ENCODE results near the gene LRRC36. TPM values are rescaled to one million over a fixed set of nuclear protein-coding genes. Genes with fewer than 3 reads are reported as not detected.
A peak's percentile ranks its signal among the peaks of the same experiment; 100 is the strongest.

LRRC36 gene
- total RNA-seq, 1 donor from 2014 or later: 0.20 TPM

GRCh38 chr16:67336116-67336515 lies 9.5 kb downstream of the LRRC36 start:
- H3K4me1 Mint-ChIP-seq (ENCODE audit: low read depth): peaks cover 4% of the 10 kb centered on the region
- H3K4me3 Mint-ChIP-seq (ENCODE audit: unreplicated experiment): no peak overlapping the region
- TF ChIP-seq, protein P1, sequence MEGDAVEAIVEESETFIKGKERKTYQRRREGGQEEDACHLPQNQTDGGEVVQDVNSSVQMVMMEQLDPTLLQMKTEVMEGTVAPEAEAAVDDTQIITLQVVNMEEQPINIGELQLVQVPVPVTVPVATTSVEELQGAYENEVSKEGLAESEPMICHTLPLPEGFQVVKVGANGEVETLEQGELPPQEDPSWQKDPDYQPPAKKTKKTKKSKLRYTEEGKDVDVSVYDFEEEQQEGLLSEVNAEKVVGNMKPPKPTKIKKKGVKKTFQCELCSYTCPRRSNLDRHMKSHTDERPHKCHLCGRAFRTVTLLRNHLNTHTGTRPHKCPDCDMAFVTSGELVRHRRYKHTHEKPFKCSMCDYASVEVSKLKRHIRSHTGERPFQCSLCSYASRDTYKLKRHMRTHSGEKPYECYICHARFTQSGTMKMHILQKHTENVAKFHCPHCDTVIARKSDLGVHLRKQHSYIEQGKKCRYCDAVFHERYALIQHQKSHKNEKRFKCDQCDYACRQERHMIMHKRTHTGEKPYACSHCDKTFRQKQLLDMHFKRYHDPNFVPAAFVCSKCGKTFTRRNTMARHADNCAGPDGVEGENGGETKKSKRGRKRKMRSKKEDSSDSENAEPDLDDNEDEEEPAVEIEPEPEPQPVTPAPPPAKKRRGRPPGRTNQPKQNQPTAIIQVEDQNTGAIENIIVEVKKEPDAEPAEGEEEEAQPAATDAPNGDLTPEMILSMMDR (IDR thresholded peaks at IDR 0.05): no peak
- peaks cover 1% of the 10 kb centered on the region for H3K36me3 Mint-ChIP-seq (ENCODE audit: low read depth)
- no peak overlapping the region for H3K27ac Mint-ChIP-seq (ENCODE audit: unreplicated experiment)
- DNase-seq (ENCODE audit: low spot score): no peak
- peaks cover 9% of the 10 kb centered on the region for H3K9me3 Mint-ChIP-seq (ENCODE audit: low read depth)
- no peaks in the 10 kb centered on the region for H3K27me3 Mint-ChIP-seq (ENCODE audit: low read depth)

DNA sequence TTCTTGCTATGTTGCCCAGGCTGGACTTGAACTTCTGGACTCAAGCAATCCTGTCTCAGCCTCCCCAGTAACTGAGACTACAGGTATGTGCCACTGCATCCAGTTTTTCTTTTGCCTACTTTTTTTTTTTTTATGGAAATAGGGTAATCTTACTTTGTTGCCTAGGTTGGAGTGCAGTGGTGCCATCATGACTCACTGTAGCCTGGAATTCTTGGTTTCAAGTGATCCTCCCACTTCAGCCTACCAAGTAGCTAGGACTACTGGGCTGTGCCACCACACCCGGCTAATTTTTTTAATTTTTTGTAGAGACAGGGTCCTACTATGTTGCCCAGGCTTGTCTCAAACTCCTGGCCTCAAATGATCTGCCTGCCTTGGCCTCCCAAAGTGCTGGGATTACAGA lies 10.0 kb downstream of the LRRC36 start:
- DNase-seq (ENCODE audit: low spot score): no peak
- Mint-ChIP-seq H3K4me1 (ENCODE audit: low read depth) (peaks cover 4% of the 10 kb centered on the region), H3K9me3 (ENCODE audit: low read depth) (peaks cover 9% of the 10 kb centered on the region), H3K27ac (ENCODE audit: unreplicated experiment) (no peak overlapping the region), H3K27me3 (ENCODE audit: low read depth) (no peaks in the 10 kb centered on the region), H3K4me3 (ENCODE audit: unreplicated experiment) (no peak overlapping the region), H3K36me3 (ENCODE audit: low read depth) (peaks cover 1% of the 10 kb centered on the region)
- TF ChIP-seq, protein P1 (IDR thresholded peaks at IDR 0.05): no peak

GRCh38 chr16:67339453-67339852 lies 12.8 kb downstream of the LRRC36 start:
- H3K36me3 Mint-ChIP-seq (ENCODE audit: low read depth): peaks cover 1% of the 10 kb centered on the region
- DNase-seq (ENCODE audit: low spot score): no peak
- H3K27me3 Mint-ChIP-seq (ENCODE audit: low read depth): no peaks in the 10 kb centered on the region
- TF ChIP-seq, protein P1 (IDR thresholded peaks at IDR 0.05): peak; percentile 76
- H3K27ac Mint-ChIP-seq (ENCODE audit: unreplicated experiment): no peak overlapping the region
- peaks cover 9% of the 10 kb centered on the region for H3K9me3 Mint-ChIP-seq (ENCODE audit: low read depth)
- H3K4me3 Mint-ChIP-seq (ENCODE audit: unreplicated experiment): no peak overlapping the region
- H3K4me1 Mint-ChIP-seq (ENCODE audit: low read depth): peaks cover 4% of the 10 kb centered on the region

- Mint-ChIP-seq H3K4me3 (ENCODE audit: unreplicated experiment) (no peak overlapping the region), H3K27me3 (ENCODE audit: low read depth) (peaks cover 8% of the 10 kb centered on the region), H3K36me3 (ENCODE audit: low read depth) (no peaks in the 10 kb centered on the region), H3K4me1 (ENCODE audit: low read depth) (peaks cover 4% of the 10 kb centered on the region), H3K9me3 (ENCODE audit: low read depth) (no peaks in the 10 kb centered on the region), H3K27ac (ENCODE audit: unreplicated experiment) (no peak overlapping the region)
- TF ChIP-seq, protein P1 (IDR thresholded peaks at IDR 0.05): no peak
- no peak for DNase-seq (ENCODE audit: low spot score)
These were observed 14.6 kb downstream of the LRRC36 start for GRCh38 chr16:67341250-67341649.

DNA sequence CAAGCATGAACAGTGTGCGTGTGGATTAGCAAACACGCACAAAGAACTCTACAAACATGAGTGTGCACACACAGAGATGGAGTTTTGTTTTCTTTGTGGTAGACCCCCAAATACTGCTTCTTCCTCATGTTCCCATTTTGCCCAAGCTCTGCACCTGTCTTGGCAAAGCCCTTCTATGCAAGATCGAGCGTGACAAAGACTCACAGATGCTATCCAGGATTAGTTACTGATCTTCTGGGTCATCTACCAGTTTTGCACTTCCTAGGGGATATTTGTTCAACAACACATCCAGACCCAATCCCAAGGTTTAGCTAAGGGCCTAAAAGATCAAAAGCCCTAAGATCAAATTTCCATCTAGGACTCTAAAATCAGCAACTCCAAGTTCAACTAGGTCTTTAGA lies 16.0 kb downstream of the LRRC36 start:
- no peak overlapping the region for H3K27ac Mint-ChIP-seq (ENCODE audit: unreplicated experiment)
- H3K27me3 Mint-ChIP-seq (ENCODE audit: low read depth): peaks cover 12% of the 10 kb centered on the region
- H3K4me1 Mint-ChIP-seq (ENCODE audit: low read depth): peaks cover 4% of the 10 kb centered on the region
- DNase-seq (ENCODE audit: low spot score): no peak
- no peaks in the 10 kb centered on the region for H3K36me3 Mint-ChIP-seq (ENCODE audit: low read depth)
- TF ChIP-seq, protein P1 (IDR thresholded peaks at IDR 0.05): no peak
- H3K4me3 Mint-ChIP-seq (ENCODE audit: unreplicated experiment): no peak overlapping the region
- H3K9me3 Mint-ChIP-seq (ENCODE audit: low read depth): no peaks in the 10 kb centered on the region
